ENCODE results near the gene IL34. TPM values are rescaled to one million over a fixed set of nuclear protein-coding genes. Genes with fewer than 3 reads are reported as not detected.

Gene IL34
- total and polyA plus RNA-seq, 2 experiments from 2014 or later: 4.3 to 6.6 TPM

- TF ChIP-seq ZNF462 (CRISPR knock-in tag; IDR thresholded peaks at IDR 0.05): no peak
- TF ChIP-seq CTCF (conservative IDR thresholded peaks at IDR 0.05; ENCODE audit: low read depth in 2 of 2): no peak; a peak in 1 of 4 replicates
- no peak for TF ChIP-seq EZH2 (IDR thresholded peaks at IDR 0.05; ENCODE audit: low read depth, unreplicated experiment)
- no peak for TF ChIP-seq EZH2phosphoT487 (IDR thresholded peaks at IDR 0.05; ENCODE audit: unreplicated experiment)
- TF ChIP-seq NANOG (IDR thresholded peaks at IDR 0.05; ENCODE audit: borderline replicate concordance): no peak
- no peak overlapping the region for H3K4me3 Mint-ChIP-seq
- H3K4me1 Mint-ChIP-seq: peaks cover 2% of the 10 kb centered on the region; the same call in 1 of the 3 replicates
- no peaks in the 10 kb centered on the region for H4K20me1 ChIP-seq (replicated peaks; ENCODE audit: insufficient read depth)
- no peaks in the 10 kb centered on the region; the same call in 2 of the 3 replicates for H3K9me3 Mint-ChIP-seq
- no peaks in the 10 kb centered on the region for H3F3A ChIP-seq (replicated peaks; ENCODE audit: low read depth)
- H3K27ac ChIP-seq (ENCODE audit: low read depth): no peak overlapping the region
- H2AFZ ChIP-seq: no peak overlapping the region
- H3K27me3 ChIP-seq (ENCODE audit: insufficient read depth): 0 out of 2 replicates have a peak, but pooled peaks cover 14% of the 10 kb centered on the region
- ATAC-seq (no peak; the same call in 2 of the 3 replicates), DNase-seq (ENCODE audit: low spot score) (no peak)
- no peak overlapping the region for H3K4me3 ChIP-seq
- no peaks in the 10 kb centered on the region for H3K4me1 ChIP-seq (ENCODE audit: insufficient read depth)
- H3K27me3 Mint-ChIP-seq (ENCODE audit: insufficient read depth, low read depth, poor library complexity): peaks cover 9% of the 10 kb centered on the region
- H3K36me3 Mint-ChIP-seq (ENCODE audit: low read depth): no peaks in the 10 kb centered on the region; the same call in 2 of the 3 replicates
- no peaks in the 10 kb centered on the region for H3K79me2 ChIP-seq (replicated peaks; ENCODE audit: insufficient read depth)
- H3K4me2 ChIP-seq: no peak overlapping the region
- H3K9me2 ChIP-seq (ENCODE audit: insufficient read depth): no peaks in the 10 kb centered on the region
- H3K36me3 ChIP-seq (ENCODE audit: insufficient read depth): no peaks in the 10 kb centered on the region
- no peak overlapping the region for H3K27ac Mint-ChIP-seq
Observed at GRCh38 chr16:70602831-70603230, 43.5 kb upstream of the IL34 start.

Data from GM23338 (cell line).